GM12878 (cell line): ENCODE results near the gene CLCA2.

Experiments
- CEBPB ChIP-seq, 2 experiments: fragments of 150-350 bp in 1 of 2; IDR thresholded peaks; 2 replicates each; pipeline ENCODE4 v1.6.1; 2012 to 2014; ENCODE audit warnings: low read depth in 2 of 2, low read length in 2 of 2, borderline replicate concordance in 1 of 2, inconsistent platforms in 1 of 2
- NR2C1 ChIP-seq: fragments of 450-650 bp; IDR thresholded peaks from 2 replicates; pipeline ENCODE4 v1.6.1; 2017; ENCODE audit warnings: antibody characterized with exemption, mild to moderate bottlenecking, moderate library complexity
- POLR2AphosphoS5 ChIP-seq: IDR thresholded peaks from 2 replicates; pipeline ENCODE4 v1.6.1; 2011; ENCODE audit warnings: mild to moderate bottlenecking, low read length, inconsistent platforms
- RAD21 ChIP-seq: IDR thresholded peaks from 2 replicates; pipeline ENCODE4 v1.6.1; 2011; ENCODE audit warnings: mild to moderate bottlenecking, low read depth, low read length, moderate library complexity; ENCODE audit not compliant: insufficient read depth
- RAD51 ChIP-seq: fragments of 450-650 bp; IDR thresholded peaks from 2 replicates; pipeline ENCODE4 v1.6.1; 2016; ENCODE audit warnings: moderate library complexity, mild to moderate bottlenecking, inconsistent platforms
- RCOR1 ChIP-seq: conservative IDR thresholded peaks from 2 replicates; pipeline ENCODE4 v1.6.1; 2012; ENCODE audit warnings: low read depth, low read length, improper control_type of control experiment
- SMC3 ChIP-seq: IDR thresholded peaks from 2 replicates; pipeline ENCODE4 v1.6.1; 2011; ENCODE audit warnings: low read length, improper control_type of control experiment, borderline replicate concordance
- TAF1 ChIP-seq: IDR thresholded peaks from 2 replicates; pipeline ENCODE4 v1.6.1; 2011; ENCODE audit warnings: mild to moderate bottlenecking, low read depth, low read length, borderline replicate concordance
- TF ChIP-seq, protein P1 (sequence below): IDR thresholded peaks from 2 replicates; pipeline ENCODE4 v1.6.1; 2012; ENCODE audit warnings: low read depth, low read length, improper control_type of control experiment
- TF ChIP-seq, protein P2 (sequence below), 3 experiments: IDR thresholded peaks in 2 of 3; conservative IDR thresholded peaks in 1 of 3; 2 replicates each; pipeline ENCODE4 v1.5.1; 2011; ENCODE audit warnings: low read depth in 3 of 3, low read length in 3 of 3, mild to moderate bottlenecking in 3 of 3, control low read depth in 2 of 3, moderate library complexity in 2 of 3, inconsistent platforms in 1 of 3, mixed read lengths in 1 of 3; ENCODE audit not compliant: control insufficient read depth in 2 of 3, insufficient read depth in 1 of 3; ENCODE audit errors: extremely low read depth in 1 of 3
- TF ChIP-seq, protein P3 (sequence below): fragments of 450-650 bp; IDR thresholded peaks from 2 replicates; pipeline ENCODE4 v1.6.1; 2017; ENCODE audit warnings: mild to moderate bottlenecking, moderate library complexity

DNA sequence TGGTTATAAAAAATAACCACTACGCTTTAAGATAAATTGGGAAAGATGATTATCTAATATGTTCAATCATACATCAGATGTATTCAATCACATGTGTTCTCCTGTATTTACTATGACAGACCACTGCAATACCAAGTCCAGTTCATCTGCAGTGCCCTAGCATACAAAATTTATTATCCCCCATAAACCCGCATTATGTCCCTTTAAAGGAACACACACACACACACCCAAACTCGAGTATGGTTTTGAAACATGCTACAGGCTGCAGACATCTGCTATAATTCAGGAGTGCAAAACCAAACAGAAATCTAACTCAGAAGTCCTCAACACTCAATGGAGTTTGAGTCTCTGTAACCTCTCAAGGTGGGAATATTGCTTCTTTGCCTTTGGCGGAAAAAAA is 42.7 kb upstream of the CLCA2 start:
- TF ChIP-seq, protein P1, sequence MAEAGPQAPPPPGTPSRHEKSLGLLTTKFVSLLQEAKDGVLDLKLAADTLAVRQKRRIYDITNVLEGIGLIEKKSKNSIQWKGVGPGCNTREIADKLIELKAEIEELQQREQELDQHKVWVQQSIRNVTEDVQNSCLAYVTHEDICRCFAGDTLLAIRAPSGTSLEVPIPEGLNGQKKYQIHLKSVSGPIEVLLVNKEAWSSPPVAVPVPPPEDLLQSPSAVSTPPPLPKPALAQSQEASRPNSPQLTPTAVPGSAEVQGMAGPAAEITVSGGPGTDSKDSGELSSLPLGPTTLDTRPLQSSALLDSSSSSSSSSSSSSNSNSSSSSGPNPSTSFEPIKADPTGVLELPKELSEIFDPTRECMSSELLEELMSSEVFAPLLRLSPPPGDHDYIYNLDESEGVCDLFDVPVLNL, result no peak
- no peak for TF ChIP-seq POLR2AphosphoS5
- TF ChIP-seq RAD21, result no peak
- no peak for TF ChIP-seq CEBPB (IDR thresholded peaks at IDR 0.05; ENCODE audit: borderline replicate concordance in 1 of 2, low read depth in 2 of 2, low read length in 2 of 2)
- TF ChIP-seq, protein P2, sequence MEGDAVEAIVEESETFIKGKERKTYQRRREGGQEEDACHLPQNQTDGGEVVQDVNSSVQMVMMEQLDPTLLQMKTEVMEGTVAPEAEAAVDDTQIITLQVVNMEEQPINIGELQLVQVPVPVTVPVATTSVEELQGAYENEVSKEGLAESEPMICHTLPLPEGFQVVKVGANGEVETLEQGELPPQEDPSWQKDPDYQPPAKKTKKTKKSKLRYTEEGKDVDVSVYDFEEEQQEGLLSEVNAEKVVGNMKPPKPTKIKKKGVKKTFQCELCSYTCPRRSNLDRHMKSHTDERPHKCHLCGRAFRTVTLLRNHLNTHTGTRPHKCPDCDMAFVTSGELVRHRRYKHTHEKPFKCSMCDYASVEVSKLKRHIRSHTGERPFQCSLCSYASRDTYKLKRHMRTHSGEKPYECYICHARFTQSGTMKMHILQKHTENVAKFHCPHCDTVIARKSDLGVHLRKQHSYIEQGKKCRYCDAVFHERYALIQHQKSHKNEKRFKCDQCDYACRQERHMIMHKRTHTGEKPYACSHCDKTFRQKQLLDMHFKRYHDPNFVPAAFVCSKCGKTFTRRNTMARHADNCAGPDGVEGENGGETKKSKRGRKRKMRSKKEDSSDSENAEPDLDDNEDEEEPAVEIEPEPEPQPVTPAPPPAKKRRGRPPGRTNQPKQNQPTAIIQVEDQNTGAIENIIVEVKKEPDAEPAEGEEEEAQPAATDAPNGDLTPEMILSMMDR (IDR thresholded peaks at IDR 0.05 in 2 of 3, conservative IDR thresholded peaks at IDR 0.05 in 1 of 3; ENCODE audit: control insufficient read depth in 2 of 3, extremely low read depth in 1 of 3, insufficient read depth in 1 of 3, low read depth in 3 of 3, low read length in 3 of 3), result no peak
- TF ChIP-seq SMC3, result no peak
- no peak for TF ChIP-seq TAF1
- no peak for TF ChIP-seq NR2C1
- TF ChIP-seq RCOR1, result no peak
- TF ChIP-seq, protein P3, sequence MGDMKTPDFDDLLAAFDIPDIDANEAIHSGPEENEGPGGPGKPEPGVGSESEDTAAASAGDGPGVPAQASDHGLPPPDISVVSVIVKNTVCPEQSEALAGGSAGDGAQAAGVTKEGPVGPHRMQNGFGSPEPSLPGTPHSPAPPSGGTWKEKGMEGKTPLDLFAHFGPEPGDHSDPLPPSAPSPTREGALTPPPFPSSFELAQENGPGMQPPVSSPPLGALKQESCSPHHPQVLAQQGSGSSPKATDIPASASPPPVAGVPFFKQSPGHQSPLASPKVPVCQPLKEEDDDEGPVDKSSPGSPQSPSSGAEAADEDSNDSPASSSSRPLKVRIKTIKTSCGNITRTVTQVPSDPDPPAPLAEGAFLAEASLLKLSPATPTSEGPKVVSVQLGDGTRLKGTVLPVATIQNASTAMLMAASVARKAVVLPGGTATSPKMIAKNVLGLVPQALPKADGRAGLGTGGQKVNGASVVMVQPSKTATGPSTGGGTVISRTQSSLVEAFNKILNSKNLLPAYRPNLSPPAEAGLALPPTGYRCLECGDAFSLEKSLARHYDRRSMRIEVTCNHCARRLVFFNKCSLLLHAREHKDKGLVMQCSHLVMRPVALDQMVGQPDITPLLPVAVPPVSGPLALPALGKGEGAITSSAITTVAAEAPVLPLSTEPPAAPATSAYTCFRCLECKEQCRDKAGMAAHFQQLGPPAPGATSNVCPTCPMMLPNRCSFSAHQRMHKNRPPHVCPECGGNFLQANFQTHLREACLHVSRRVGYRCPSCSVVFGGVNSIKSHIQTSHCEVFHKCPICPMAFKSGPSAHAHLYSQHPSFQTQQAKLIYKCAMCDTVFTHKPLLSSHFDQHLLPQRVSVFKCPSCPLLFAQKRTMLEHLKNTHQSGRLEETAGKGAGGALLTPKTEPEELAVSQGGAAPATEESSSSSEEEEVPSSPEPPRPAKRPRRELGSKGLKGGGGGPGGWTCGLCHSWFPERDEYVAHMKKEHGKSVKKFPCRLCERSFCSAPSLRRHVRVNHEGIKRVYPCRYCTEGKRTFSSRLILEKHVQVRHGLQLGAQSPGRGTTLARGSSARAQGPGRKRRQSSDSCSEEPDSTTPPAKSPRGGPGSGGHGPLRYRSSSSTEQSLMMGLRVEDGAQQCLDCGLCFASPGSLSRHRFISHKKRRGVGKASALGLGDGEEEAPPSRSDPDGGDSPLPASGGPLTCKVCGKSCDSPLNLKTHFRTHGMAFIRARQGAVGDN, result no peak
- TF ChIP-seq RAD51, result no peak
